Activated CD4-positive, alpha-beta T cell treated with anti-CD3 and anti-CD28 coated beads, Interleukin-2, amount 50 U/mL, for 24 hours (primary cell): ENCODE results near the gene SPTBN4.
A peak's percentile ranks its signal among the peaks of the same experiment; 100 is the strongest.
"Not testable (repeated sequence)": the region's sequence is repeated elsewhere in the genome, so short reads cannot be mapped to it uniquely, and the experiment has no call there.

Experiments
- DNase-seq, 2 donors: peaks; one replicate each; pipeline ENCODE4 v3.0.0-alpha.2; 2020; ENCODE audit warnings: low read depth in 1 of 2, low spot score in 1 of 2

SPTBN4 gene

DNA sequence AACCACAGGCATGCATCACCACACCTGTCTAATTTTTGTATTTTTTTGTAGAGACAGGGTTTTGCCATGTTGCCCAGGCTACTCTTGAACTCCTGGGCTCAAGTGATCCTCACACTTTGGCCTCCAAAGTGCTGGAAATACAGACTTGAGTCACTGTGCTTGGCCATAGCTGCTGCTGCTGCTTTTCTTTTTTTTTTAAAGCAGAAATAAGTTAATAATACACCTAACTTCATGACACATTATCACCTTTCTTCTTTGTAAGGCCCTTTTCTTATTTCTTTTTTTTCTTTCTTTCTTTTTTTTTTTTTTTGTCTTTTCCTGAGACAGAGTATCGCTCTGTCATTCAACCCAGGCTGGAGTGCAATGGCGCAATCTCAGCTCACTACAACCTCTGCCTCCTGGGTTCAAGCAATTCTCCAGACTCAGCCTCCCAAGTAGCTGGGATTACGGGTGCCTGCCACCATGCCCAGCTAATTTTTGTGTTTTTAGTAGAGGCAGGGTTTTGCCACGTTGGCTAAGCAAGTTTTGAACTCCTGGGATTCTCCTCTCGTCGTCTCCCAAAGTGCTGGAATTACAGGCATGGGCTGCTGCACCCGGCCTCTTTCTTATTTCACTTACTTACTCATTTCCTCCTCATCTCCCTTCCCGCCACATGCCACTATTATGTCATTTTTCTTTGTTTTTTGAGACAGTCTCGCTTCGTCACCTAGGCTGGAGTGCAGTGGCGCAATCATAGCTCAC is 118.6 kb downstream of the SPTBN4 start:
- no peak for DNase-seq

DNA sequence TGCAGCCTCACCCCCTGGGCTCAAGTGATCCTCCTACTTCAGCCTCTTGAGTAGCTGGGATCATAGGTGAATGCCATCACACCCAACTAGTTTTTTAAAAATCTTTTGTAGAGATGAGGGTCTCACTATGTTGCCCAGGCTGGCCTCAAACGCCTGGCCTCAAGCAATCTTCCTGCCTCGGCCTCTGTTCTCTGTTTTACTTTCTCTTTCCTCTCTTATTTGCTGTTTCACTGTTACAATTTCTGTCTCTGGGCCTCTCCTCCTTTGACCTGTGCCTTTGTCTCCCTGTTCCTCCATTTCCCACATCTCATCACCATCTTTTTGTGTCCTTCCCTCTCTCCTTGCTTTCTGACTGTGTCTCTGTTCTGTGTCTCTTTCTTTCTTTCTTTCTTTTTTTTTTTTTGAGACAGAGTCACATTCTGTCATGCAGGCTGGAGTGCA is 119.2 kb downstream of the SPTBN4 start:
- DNase-seq: no peak

DNA sequence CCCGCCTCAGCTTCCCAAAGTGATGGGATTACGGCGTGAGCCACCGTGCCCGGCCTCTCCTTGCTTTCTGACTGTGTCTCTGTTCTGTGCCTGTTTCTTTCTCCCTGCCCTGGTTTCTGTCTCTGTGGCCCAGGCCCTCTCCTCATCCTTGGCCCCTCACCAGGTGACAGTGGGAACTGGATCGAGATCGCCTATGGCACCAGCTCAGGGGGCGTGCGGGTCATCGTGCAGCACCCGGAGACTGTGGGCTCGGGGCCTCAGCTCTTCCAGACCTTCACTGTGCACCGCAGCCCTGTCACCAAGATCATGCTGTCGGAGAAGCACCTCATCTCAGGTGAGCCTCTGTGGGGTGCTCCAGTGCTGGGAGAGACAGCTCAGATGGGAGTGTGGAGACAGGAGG is 119.8 kb downstream of the SPTBN4 start:
- DNase-seq: no peak

- no peak for DNase-seq
These were observed 121.5 kb downstream of the SPTBN4 start for GRCh38 chr19:40588110-40588854.

- no peak for DNase-seq
These were observed 122.2 kb downstream of the SPTBN4 start for GRCh38 chr19:40588926-40589569.

- no peak for DNase-seq
These were observed 123.0 kb downstream of the SPTBN4 start for GRCh38 chr19:40589591-40590429.

DNA sequence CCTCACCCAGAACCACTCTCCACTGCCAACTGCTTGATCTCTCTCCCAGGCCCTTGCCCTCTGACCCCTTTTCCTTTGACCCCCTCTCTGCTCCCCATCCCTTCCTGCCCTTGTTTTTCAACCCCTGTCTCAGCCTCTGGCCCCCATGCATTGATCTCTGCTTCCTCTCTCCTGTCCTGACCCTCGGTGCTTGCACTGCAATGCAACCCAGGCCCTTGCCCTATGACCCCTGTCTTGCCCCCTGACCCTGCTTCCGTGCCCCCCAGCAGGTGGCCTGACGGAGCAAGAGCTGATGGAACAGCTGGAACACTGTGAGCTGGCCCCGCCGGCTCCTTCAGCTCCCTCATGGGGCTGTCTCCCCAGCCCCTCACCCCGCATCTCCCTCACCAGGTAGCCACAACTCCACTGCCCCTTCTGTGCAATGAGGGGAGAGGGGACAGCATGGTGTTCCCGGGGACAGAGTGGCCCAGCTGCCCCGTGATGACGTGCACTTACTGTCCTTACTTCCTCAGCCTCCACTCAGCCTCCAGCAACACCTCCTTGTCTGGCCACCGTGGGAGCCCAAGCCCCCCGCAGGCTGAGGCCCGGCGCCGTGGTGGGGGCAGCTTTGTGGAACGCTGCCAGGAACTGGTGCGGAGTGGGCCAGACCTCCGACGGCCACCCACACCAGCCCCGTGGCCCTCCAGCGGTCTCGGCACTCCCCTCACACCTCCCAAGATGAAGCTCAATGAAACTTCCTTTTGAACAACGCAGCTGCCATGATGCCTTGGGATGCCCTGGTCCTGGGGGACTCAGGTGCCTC is 123.9 kb downstream of the SPTBN4 start:
- no peak for DNase-seq

DNA sequence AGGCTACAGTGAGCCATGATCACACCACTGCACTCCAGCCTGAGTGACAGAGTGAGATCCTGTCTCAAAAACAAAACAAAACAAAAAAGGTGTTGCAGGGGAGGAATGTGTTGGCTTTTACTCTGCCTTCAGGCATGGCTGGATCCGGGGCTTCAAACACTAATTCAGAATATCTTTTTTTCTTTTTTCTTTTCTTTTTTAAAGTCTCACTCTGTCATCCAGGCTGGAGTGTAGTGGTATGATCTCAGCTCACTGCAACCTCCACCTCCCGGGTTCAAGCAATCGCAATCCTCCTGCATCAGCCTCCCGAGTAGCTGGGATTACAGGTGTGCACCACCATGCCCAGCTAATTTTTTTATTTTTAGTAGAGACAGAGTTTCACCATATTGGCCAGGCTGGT is 124.9 kb downstream of the SPTBN4 start:
- not testable (repeated sequence) for DNase-seq

DNA sequence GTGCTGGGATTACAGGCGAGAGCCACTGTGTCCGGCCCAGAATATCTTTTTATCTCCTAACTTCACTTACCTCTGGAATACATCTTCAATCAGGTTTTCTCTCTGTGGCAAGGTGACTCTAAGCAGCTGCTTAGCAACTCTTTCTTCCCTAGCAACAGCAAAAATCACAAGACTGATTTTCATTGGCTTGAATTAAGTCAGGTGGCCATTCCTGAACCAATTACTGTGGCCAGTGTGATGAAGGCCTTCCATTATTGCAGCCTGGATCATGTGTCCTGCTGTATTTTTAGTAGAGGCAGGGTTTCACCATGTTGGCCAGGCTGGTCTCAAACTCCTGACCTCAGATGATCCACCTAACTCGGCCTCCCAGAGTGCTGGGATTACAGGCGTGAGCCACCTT is 125.4 kb downstream of the SPTBN4 start:
- no peak for DNase-seq

DNA sequence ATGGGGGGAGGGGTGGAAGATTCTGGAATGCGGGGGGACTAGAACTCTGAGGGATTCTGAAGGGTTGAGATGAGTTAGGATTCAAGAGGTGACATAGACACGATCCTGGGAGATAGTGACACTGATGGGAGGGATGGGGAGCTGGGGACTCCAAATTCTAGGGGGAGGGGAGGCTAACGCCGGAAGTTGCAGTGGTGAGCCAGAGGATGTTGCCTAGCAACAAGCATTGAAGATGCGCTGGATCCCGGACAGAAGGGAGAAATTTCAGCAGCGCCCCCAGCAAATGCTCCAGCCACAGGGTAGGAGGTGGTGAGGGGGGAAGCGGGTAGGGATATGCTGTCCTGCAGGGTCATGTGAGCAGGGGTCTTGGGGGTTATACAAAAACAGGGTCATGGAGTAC is 127.5 kb downstream of the SPTBN4 start:
- no peak for DNase-seq

DNA sequence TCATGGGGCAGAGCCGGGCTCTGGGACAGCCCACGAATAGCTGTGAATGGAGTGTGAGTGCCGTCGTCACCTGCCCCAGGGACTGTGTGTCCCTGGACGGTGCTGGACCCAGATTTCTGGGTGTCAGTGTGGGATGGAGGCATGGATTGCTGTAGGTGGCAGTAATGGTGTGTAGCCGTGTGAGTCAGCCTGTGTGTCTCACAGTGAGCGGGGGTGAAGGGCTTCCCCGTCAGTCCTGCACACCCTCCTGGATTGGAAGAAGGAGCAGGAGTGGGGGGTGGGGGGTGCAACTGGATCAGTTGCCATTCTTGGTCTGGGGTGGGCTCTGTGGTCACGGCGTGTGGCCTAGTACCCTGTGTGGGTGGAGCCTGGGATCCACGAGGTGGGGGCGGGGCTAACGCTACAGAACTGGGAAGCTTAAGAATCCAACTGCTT is 127.9 kb downstream of the SPTBN4 start:
- DNase-seq: no peak

GRCh38 chr19:40596608-40597328 is 130.0 kb downstream of the SPTBN4 start:
- DNase-seq: no peak

DNA sequence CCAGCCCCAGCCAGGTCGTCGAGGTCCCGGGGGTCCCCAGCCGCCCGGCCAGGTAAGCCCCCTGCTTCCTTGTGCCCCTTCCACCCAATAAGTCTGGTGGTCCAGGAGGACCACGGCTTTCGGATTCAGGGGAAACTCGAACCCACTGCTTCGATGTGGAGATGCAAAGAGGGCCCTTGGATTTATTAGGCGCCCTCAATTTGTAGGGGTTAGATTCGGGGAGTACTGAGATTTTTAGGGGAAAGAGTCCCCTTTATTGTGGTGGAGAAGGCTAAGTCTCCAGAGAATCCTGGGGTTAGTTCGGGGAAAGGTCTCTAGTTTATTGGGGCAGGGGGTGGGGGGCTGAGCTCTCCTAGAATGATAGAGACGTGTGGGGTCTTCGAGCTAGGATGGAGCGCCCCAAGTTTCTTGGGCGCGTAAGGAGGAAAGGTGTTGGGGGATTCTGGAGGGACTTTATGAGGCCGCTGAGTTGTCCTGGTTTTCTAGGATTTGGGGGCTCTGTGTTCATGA is 130.6 kb downstream of the SPTBN4 start:
- no peak for DNase-seq

- DNase-seq: peak; percentile 79
These were observed 131.5 kb downstream of the SPTBN4 start for GRCh38 chr19:40598121-40598917.

DNA sequence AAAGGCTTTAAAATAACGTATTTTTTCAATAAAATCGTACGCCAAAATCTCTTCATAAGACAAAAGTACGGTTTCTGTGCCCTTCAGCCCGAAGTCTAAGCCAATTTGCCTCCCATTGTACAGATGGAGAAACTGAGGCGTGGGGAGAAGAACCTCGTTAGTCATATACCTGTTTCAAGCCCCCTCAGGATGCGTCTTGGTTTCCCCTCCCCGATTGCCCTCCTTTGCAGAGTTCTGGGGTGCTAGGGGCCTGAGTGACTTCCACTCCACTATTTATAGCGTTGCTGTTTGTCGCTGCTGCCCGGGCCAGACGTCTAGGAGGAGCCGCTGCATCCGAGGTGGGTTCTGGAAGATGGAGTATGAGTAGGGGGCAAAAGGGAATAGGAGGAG is 132.1 kb downstream of the SPTBN4 start:
- no peak for DNase-seq

DNA sequence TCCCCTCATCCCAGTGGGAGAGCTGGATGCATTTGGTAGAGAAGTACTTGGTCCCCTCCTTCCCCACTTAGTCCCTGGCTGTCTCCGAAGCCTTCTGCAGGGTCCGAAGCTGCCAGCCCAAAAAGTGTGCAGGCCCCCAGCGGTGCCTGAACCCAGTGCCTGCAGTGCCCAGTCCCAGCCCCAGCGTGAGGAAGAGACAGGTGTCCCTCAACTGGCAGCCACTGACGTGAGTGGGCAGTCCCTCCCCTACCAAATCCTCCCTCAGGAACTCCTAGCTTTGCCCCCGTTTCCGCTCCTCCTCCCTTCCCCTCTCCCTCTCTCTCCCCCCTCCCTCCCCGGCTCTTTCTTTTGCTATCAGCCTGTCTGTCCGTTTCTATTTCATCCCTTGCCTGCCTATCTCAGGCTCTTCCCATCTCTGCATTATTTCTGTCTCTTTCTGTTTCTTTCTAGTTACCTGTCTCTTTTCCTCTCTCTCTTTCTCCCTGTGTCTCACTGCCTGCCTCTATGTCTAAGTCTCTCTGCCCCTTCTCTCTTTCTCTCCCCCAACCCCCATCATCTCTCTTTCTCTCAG is 132.6 kb downstream of the SPTBN4 start:
- DNase-seq: no peak

DNA sequence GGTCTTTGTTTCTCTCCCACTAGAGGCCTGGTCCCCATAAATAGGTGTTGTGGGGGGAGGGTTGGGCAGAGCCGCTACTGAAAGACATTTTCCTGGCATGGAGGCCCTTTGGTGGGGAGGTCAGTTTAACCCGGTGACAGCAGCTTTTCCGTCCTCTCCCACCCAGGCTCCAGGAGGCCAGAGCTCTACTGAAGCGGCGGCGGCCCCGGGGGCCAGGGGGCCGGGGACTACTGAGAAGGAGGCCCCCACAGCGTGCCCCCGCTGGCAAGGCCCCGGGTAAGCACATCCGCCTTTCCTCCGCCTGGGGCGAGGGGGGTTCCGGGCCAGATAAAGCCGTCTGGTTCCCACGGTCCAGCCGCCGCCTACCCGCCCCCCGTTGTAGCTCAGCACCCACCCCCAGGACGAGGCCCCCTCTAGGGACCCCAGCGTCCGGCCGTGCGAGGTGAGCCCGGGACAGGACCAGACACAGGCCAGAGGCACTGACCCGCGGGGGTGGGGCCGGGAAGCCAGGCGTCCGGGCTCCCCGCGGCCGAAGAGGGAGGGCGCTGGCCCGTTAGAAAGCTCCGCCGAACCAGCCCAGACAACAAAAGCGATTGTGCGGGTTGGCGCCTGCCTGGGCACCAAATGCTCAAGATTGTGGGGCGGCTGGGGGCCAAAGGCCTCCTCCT is 133.2 kb downstream of the SPTBN4 start:
- no peak for DNase-seq
